ENCODE measurements around the gene CAMK2B. TPM values are rescaled to one million over a fixed set of nuclear protein-coding genes. Genes with fewer than 3 reads are reported as not detected.
A peak's percentile ranks its signal among the peaks of the same experiment; 100 is the strongest.

Gene CAMK2B
- total RNA-seq, 4 donors from 2014 or later, result 0.50 to 2.0 (median 1.2) TPM

DNA sequence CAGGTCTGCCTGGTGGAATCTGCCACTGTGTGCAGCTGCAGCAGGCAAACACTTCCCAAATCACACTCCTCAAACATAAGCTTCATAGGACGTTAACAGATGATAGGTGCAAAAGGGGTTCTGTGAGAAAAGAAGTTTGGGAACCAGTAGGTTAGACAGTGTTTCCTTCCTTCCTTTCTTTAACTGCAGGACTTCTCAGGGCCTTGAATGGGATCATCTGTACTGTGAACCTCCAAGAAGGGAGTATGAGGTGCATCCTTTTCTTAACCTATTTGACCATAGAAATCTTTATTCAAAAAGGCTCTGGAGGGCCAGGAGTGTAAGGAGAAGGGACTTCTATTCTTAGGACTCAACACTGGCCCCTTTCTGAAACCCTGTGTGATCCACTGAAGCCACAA lies 33.0 kb downstream of the CAMK2B start:
- Histone ChIP-seq H3K36me3 (no peaks in the 10 kb centered on the region), H3K9me3 (no peaks in the 10 kb centered on the region), H3K4me3 (no peak overlapping the region), H3K4me1 (peaks cover 0 to 47% (median 0%) of the 10 kb centered on the region in 4 donors), H3K27me3 (peaks cover 0 to 22% (median 0%) of the 10 kb centered on the region in 4 donors), H3K27ac (replicated peaks in 1 of 4) (no peak overlapping the region)
- whole genome bisulfite sequencing, result 77% methylated on average over 1 of the region's 1 CpG
- no peak for DNase-seq (ENCODE audit: extremely low spot score)
- TF ChIP-seq POLR2AphosphoS5 (IDR thresholded peaks at IDR 0.05) (no peak), EP300 (IDR thresholded peaks at IDR 0.05) (no peak), POLR2A (IDR thresholded peaks at IDR 0.05; ENCODE audit: low read depth) (no peak)
- TF ChIP-seq, protein P1, sequence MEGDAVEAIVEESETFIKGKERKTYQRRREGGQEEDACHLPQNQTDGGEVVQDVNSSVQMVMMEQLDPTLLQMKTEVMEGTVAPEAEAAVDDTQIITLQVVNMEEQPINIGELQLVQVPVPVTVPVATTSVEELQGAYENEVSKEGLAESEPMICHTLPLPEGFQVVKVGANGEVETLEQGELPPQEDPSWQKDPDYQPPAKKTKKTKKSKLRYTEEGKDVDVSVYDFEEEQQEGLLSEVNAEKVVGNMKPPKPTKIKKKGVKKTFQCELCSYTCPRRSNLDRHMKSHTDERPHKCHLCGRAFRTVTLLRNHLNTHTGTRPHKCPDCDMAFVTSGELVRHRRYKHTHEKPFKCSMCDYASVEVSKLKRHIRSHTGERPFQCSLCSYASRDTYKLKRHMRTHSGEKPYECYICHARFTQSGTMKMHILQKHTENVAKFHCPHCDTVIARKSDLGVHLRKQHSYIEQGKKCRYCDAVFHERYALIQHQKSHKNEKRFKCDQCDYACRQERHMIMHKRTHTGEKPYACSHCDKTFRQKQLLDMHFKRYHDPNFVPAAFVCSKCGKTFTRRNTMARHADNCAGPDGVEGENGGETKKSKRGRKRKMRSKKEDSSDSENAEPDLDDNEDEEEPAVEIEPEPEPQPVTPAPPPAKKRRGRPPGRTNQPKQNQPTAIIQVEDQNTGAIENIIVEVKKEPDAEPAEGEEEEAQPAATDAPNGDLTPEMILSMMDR (IDR thresholded peaks at IDR 0.05), result no peak
- intact Hi-C loops (cut with DNase I), result no loop called here

DNA sequence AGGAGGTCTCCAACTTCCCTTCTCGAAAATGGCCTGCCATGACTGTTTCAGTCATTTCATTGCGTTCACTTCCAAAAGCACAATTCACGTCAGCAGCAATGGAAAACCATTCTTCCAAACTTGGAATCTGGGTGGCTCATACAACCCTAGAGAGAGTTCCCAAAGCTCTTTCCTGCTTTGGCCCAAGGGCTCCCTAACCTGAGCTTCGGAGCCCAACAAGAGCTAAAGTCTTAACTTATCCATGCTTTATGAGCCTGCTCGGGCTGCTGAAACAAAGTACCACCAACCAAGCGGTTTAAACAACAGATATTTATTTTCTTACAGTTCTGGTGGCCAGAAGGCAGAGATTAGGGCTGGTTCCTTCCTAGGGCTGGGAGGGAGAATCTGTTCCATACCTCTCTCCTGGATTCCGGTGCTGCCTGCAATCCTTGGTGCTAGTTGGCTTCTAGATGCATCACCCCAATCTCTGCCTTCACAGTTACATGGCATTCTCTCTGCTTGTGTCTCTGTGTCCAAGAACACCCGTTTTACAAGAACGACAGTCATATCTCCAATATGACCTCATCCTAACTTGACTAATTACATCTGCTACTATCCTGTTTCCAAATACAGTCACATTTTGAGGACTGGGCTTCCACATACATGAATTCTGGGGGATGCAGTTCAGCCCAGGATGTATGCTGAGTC lies 33.5 kb downstream of the CAMK2B start:
- Histone ChIP-seq H3K4me1 (peaks cover 0 to 51% (median 0%) of the 10 kb centered on the region in 4 donors), H3K4me3 (no peak overlapping the region), H3K27me3 (peaks cover 0 to 22% (median 0%) of the 10 kb centered on the region in 4 donors), H3K36me3 (no peaks in the 10 kb centered on the region), H3K9me3 (no peaks in the 10 kb centered on the region), H3K27ac (replicated peaks in 1 of 4) (no peak overlapping the region)
- TF ChIP-seq POLR2AphosphoS5 (IDR thresholded peaks at IDR 0.05), result no peak
- TF ChIP-seq, protein P1 (IDR thresholded peaks at IDR 0.05), result no peak
- TF ChIP-seq EP300 (IDR thresholded peaks at IDR 0.05), result no peak
- no peak for TF ChIP-seq POLR2A (IDR thresholded peaks at IDR 0.05; ENCODE audit: low read depth)
- intact Hi-C loops (cut with DNase I), result no loop called here
- 82% methylated on average over 9 of the region's 9 CpGs for WGBS
- peak; percentile 78 for DNase-seq (ENCODE audit: extremely low spot score)

DNA sequence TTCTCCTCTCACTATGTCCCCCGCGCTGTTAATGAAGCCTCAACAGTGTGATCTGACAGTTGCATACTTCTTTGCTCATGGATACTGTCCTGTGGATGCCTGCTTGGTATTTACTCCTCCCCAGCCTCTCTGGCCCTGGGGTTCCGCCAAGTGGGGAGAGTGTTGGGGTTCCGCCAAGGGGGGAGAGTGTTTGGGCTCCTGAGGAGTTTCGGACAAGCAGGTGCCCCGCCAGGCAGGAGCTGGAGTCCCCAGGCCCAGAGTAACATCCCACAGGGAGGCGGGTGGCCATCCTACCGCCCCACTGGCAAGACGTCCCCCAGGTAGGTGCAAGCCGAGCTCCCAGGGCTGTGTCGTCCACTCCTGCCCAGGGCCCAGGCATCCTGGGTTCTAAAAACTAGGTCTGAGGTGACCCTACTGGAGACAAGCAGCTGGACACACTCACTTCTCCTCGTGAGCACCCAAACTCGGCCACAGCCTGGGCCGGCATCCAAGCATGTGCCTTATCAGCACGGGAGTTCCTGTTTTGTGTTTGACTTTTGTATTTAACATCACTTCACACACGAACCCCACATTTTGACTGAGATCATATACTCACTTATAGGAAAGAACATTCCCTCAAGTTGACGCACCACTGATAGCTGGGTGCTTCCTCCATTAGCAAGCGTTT lies 34.2 kb downstream of the CAMK2B start:
- intact Hi-C loops (cut with DNase I), result no loop called here
- peaks cover 0 to 52% (median 0%) of the 10 kb centered on the region in 4 donors for H3K4me1 ChIP-seq

DNA sequence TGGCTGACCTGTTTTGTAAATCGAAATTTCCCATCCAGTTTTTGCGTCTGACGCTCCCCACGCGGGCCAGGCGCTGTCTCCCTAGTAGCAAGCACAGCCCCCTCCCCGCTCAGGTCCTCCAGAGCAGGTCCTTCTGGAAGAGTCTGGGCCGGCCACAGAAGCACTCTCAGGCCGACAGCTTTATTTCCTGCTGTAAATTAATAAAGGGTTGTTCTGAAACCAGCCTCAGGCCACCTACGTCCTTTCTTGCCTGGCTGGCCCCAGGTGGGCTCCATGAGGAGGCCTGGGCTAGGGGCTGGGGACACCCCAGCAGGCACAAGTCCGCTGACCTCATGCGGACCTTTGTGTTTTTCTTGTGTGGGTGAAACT lies 35.2 kb downstream of the CAMK2B start:
- intact Hi-C loops (cut with DNase I), result no loop called here
- DNase-seq (ENCODE audit: extremely low spot score), result peak; percentile 39
- TF ChIP-seq POLR2A (IDR thresholded peaks at IDR 0.05; ENCODE audit: low read depth) (no peak), POLR2AphosphoS5 (IDR thresholded peaks at IDR 0.05) (no peak), EP300 (IDR thresholded peaks at IDR 0.05) (no peak)
- TF ChIP-seq, protein P1 (IDR thresholded peaks at IDR 0.05), result no peak
- H3K4me1 ChIP-seq, result peaks cover 0 to 52% (median 0%) of the 10 kb centered on the region in 4 donors
- H3K27ac ChIP-seq (replicated peaks in 1 of 4), result no peak overlapping the region
- no peak overlapping the region for H3K4me3 ChIP-seq
- no peaks in the 10 kb centered on the region for H3K9me3 ChIP-seq
- no peaks in the 10 kb centered on the region for H3K36me3 ChIP-seq
- H3K27me3 ChIP-seq, result peaks cover 0 to 22% (median 0%) of the 10 kb centered on the region in 4 donors
- 71% methylated on average over 12 of the region's 12 CpGs for WGBS

More for the DNA sequence above, 34.2 kb downstream of the CAMK2B start:
- TF ChIP-seq EP300 (IDR thresholded peaks at IDR 0.05), result no peak
- 64% methylated on average over 16 of the region's 18 CpGs for WGBS
- DNase-seq (ENCODE audit: extremely low spot score), result peak; percentile 92
- H3K27ac ChIP-seq (replicated peaks in 1 of 4), result no peak overlapping the region
- peaks cover 0 to 22% (median 0%) of the 10 kb centered on the region in 4 donors for H3K27me3 ChIP-seq
- no peaks in the 10 kb centered on the region for H3K9me3 ChIP-seq
- no peaks in the 10 kb centered on the region for H3K36me3 ChIP-seq
- H3K4me3 ChIP-seq, result no peak overlapping the region
